ENCODE measurements around the gene RIPOR1.

RIPOR1 gene

GRCh38 chr16:67561501-67561823 lies 32.8 kb downstream of the RIPOR1 start:
- Histone ChIP-seq H3K4me1 (ENCODE audit: control insufficient read depth, insufficient read depth, low read length, poor library complexity, severe bottlenecking) (peaks cover 6% of the 10 kb centered on the region), H3K4me3 (ENCODE audit: extremely low read depth, insufficient read depth, low read length, poor library complexity, severe bottlenecking) (peak overlapping the region; percentile 92)
- whole genome bisulfite sequencing, 2 experiments (ENCODE audit: insufficient coverage in 2 of 2), result 3% methylated on average over 6 to 7 of the region's 8 CpGs

GRCh38 chr16:67561824-67562525 lies 33.3 kb downstream of the RIPOR1 start:
- Histone ChIP-seq H3K36me3 (ENCODE audit: control insufficient read depth, insufficient read depth, low read length) (peaks cover 2% of the 10 kb centered on the region), H3K9me3 (ENCODE audit: control insufficient read depth, low read length) (no peaks in the 10 kb centered on the region), H3K4me3 (ENCODE audit: extremely low read depth, insufficient read depth, low read length, poor library complexity, severe bottlenecking) (peak overlapping the region; percentile 92), H3K27ac (ENCODE audit: low read depth, low read length, severe bottlenecking) (peak overlapping the region; percentile 99), H3K4me1 (ENCODE audit: control insufficient read depth, insufficient read depth, low read length, poor library complexity, severe bottlenecking) (peaks cover 6% of the 10 kb centered on the region)
- WGBS, 2 experiments (ENCODE audit: insufficient coverage in 2 of 2), result 1% methylated on average over 29 to 35 of the region's 76 CpGs

More at GRCh38 chr16:67561501-67561823, 32.8 kb downstream of the RIPOR1 start:
- peaks cover 2% of the 10 kb centered on the region for H3K36me3 ChIP-seq (ENCODE audit: control insufficient read depth, insufficient read depth, low read length)
- H3K27ac ChIP-seq (ENCODE audit: low read depth, low read length, severe bottlenecking), result peak overlapping the region; percentile 99
- H3K9me3 ChIP-seq (ENCODE audit: control insufficient read depth, low read length), result no peaks in the 10 kb centered on the region

GRCh38 chr16:67562526-67562917 lies 33.9 kb downstream of the RIPOR1 start, which contains the start of gene CTCF:
TSS of gene CTCF (plus strand) at chr16:67562526. CDS start at chr16:67610833, 48,307 bp downstream.
- Histone ChIP-seq H3K4me3 (ENCODE audit: extremely low read depth, insufficient read depth, low read length, poor library complexity, severe bottlenecking) (peak within 1 kb of the TSS; percentile 92), H3K36me3 (ENCODE audit: control insufficient read depth, insufficient read depth, low read length) (peaks cover 2% of the 10 kb centered on the region), H3K27ac (ENCODE audit: low read depth, low read length, severe bottlenecking) (peak within 1 kb of the TSS; percentile 99), H3K9me3 (ENCODE audit: control insufficient read depth, low read length) (no peaks in the 10 kb centered on the region), H3K4me1 (ENCODE audit: control insufficient read depth, insufficient read depth, low read length, poor library complexity, severe bottlenecking) (peaks cover 6% of the 10 kb centered on the region)
- 0% methylated on average over 19 to 35 of the region's 62 CpGs for WGBS, 2 experiments (ENCODE audit: insufficient coverage in 2 of 2)

DNA sequence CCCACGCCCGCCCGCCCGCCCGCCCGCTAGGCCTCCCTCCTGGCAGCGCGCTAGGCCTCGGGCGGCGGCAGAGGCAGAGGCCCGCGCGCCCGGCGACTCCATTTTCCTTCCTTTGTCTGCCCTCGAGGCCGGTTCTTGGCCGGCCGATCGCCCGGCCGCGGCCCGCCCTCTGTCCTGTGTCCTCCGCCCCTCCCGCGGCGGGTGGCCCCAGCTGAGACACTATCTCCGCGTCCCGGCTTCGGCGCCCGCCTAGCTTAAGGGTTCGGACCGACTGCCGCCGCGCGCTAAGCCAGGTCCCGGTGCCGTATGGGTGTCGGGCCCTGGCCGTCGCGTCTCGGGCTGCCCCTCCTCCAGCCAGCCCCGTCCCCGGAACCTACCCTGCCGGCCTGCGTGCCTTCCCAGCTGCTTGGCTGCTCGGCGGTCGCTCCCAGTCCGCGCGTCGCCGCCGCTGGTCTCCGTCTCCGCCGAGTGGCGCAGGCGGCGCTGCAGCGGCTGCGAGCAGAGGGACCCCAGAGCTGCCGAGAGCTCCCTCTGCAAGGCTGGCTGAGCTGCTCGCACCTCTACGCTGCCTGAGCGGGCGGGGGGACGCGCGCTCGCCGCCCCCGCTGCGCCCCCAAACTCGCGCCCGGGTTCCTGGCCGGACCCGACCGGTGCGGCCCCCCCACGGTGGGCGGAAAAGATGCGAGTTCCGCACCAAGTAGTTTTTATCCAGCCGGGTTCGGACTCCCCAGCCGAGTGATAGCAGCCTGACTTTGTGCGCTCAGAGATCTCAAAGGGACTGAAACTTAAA lies 34.5 kb downstream of the RIPOR1 start:
- WGBS, 2 experiments (ENCODE audit: insufficient coverage in 2 of 2), result 0% methylated on average over 67 to 78 of the region's 96 CpGs
- Histone ChIP-seq H3K27ac (ENCODE audit: low read depth, low read length, severe bottlenecking) (peak overlapping the region; percentile 99), H3K4me3 (ENCODE audit: extremely low read depth, insufficient read depth, low read length, poor library complexity, severe bottlenecking) (peak overlapping the region; percentile 92), H3K4me1 (ENCODE audit: control insufficient read depth, insufficient read depth, low read length, poor library complexity, severe bottlenecking) (peaks cover 6% of the 10 kb centered on the region), H3K36me3 (ENCODE audit: control insufficient read depth, insufficient read depth, low read length) (peaks cover 2% of the 10 kb centered on the region), H3K9me3 (ENCODE audit: control insufficient read depth, low read length) (no peaks in the 10 kb centered on the region)

DNA sequence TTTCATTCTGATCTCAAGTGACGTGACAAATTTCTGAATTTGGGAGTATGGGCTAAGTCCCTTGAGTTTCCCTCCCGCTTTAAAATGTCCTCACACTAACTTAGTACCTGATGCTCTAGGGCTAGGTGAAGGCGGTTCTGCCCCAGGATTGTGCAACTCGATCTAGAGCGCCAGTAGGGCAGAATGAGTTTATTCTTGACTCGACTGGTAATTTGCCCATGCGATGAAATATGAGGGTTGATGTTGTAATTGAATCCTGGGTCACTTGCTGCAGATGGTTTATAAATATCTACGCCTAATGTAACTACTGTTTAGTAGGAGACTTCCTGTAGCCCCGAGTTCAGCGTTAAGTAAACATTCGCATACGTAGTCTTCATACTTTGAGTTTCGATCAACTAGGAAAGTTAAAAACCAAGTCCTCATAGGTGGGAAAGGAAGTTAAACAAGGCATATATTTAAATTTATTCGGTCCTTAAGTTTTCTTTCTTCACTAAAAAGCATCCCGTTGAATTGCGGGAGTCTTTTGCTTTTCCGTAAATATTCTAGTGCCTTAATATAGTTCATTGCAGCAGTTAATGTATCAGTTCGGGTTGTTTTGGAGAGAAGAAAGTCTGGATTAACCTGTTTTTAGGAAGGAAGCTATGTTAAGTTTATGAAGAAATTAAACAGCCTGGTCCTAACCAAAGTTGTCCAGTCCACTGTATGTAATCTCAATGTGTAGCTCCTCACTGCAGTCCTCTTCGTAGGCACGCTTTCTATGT lies 35.3 kb downstream of the RIPOR1 start:
- 16 to 17% methylated on average over 7 to 11 of the region's 20 CpGs for WGBS, 2 experiments (ENCODE audit: insufficient coverage in 2 of 2)
- Histone ChIP-seq H3K4me3 (ENCODE audit: extremely low read depth, insufficient read depth, low read length, poor library complexity, severe bottlenecking) (peak overlapping the region; percentile 92), H3K27ac (ENCODE audit: low read depth, low read length, severe bottlenecking) (peak overlapping the region; percentile 99), H3K4me1 (ENCODE audit: control insufficient read depth, insufficient read depth, low read length, poor library complexity, severe bottlenecking) (peaks cover 6% of the 10 kb centered on the region), H3K36me3 (ENCODE audit: control insufficient read depth, insufficient read depth, low read length) (peaks cover 3% of the 10 kb centered on the region), H3K9me3 (ENCODE audit: control insufficient read depth, low read length) (no peaks in the 10 kb centered on the region)

GRCh38 chr16:67565470-67566100 lies 37.0 kb downstream of the RIPOR1 start:
- Histone ChIP-seq H3K9me3 (ENCODE audit: control insufficient read depth, low read length) (no peaks in the 10 kb centered on the region), H3K4me3 (ENCODE audit: extremely low read depth, insufficient read depth, low read length, poor library complexity, severe bottlenecking) (no peak overlapping the region), H3K4me1 (ENCODE audit: control insufficient read depth, insufficient read depth, low read length, poor library complexity, severe bottlenecking) (peaks cover 6% of the 10 kb centered on the region), H3K36me3 (ENCODE audit: control insufficient read depth, insufficient read depth, low read length) (peaks cover 6% of the 10 kb centered on the region), H3K27ac (ENCODE audit: low read depth, low read length, severe bottlenecking) (no peak overlapping the region)
- 94 to 100% methylated on average over 4 to 7 of the region's 8 CpGs for WGBS, 2 experiments (ENCODE audit: insufficient coverage in 2 of 2)

- no CpG with 5 or more reads among the region's 2 CpGs for WGBS, 2 experiments (ENCODE audit: insufficient coverage in 2 of 2)
- Histone ChIP-seq H3K27ac (ENCODE audit: low read depth, low read length, severe bottlenecking) (no peak overlapping the region), H3K4me1 (ENCODE audit: control insufficient read depth, insufficient read depth, low read length, poor library complexity, severe bottlenecking) (no peaks in the 10 kb centered on the region), H3K9me3 (ENCODE audit: control insufficient read depth, low read length) (no peaks in the 10 kb centered on the region), H3K36me3 (ENCODE audit: control insufficient read depth, insufficient read depth, low read length) (peaks cover 58% of the 10 kb centered on the region), H3K4me3 (ENCODE audit: extremely low read depth, insufficient read depth, low read length, poor library complexity, severe bottlenecking) (no peak overlapping the region)
These were observed 42.8 kb downstream of the RIPOR1 start for GRCh38 chr16:67571464-67571863.

DNA sequence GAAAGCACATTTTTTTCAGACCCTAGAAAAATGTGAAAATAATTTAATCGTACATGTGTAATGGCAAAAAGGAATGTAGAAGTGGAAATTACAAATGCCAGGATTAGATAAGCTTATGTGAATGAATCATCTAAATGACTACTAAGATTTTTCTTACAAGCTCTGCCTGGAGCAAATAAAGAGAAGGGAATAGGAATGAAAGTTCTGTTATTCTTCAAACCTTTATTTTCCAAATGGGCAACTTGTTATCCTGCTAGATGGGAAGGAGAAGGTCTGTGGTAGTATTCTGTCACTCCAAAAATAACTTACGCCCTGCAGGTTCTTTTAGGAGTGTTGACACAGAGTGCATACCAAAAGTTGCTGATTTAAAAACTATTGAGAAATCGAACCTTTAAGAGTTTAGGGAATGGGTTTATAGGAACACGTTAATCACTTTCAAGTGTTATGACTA lies 43.4 kb downstream of the RIPOR1 start:
- Histone ChIP-seq H3K36me3 (ENCODE audit: control insufficient read depth, insufficient read depth, low read length) (peaks cover 60% of the 10 kb centered on the region), H3K4me3 (ENCODE audit: extremely low read depth, insufficient read depth, low read length, poor library complexity, severe bottlenecking) (no peak overlapping the region), H3K4me1 (ENCODE audit: control insufficient read depth, insufficient read depth, low read length, poor library complexity, severe bottlenecking) (no peaks in the 10 kb centered on the region), H3K9me3 (ENCODE audit: control insufficient read depth, low read length) (no peaks in the 10 kb centered on the region), H3K27ac (ENCODE audit: low read depth, low read length, severe bottlenecking) (no peak overlapping the region)
- WGBS, 2 experiments (ENCODE audit: insufficient coverage in 2 of 2), result 95 to 100% methylated on average over 3 of the region's 4 CpGs

GRCh38 chr16:67579686-67580085 lies 51.1 kb downstream of the RIPOR1 start:
- Histone ChIP-seq H3K4me1 (ENCODE audit: control insufficient read depth, insufficient read depth, low read length, poor library complexity, severe bottlenecking) (no peaks in the 10 kb centered on the region), H3K4me3 (ENCODE audit: extremely low read depth, insufficient read depth, low read length, poor library complexity, severe bottlenecking) (no peak overlapping the region), H3K27ac (ENCODE audit: low read depth, low read length, severe bottlenecking) (no peak overlapping the region), H3K9me3 (ENCODE audit: control insufficient read depth, low read length) (no peaks in the 10 kb centered on the region), H3K36me3 (ENCODE audit: control insufficient read depth, insufficient read depth, low read length) (peaks cover 60% of the 10 kb centered on the region)
- WGBS, 2 experiments (ENCODE audit: insufficient coverage in 2 of 2), result 94 to 95% methylated on average over 3 of the region's 4 CpGs

- Histone ChIP-seq H3K4me1 (ENCODE audit: control insufficient read depth, insufficient read depth, low read length, poor library complexity, severe bottlenecking) (no peaks in the 10 kb centered on the region), H3K9me3 (ENCODE audit: control insufficient read depth, low read length) (no peaks in the 10 kb centered on the region), H3K4me3 (ENCODE audit: extremely low read depth, insufficient read depth, low read length, poor library complexity, severe bottlenecking) (no peak overlapping the region), H3K36me3 (ENCODE audit: control insufficient read depth, insufficient read depth, low read length) (peaks cover 55% of the 10 kb centered on the region), H3K27ac (ENCODE audit: low read depth, low read length, severe bottlenecking) (no peak overlapping the region)
- WGBS, 2 experiments (ENCODE audit: insufficient coverage in 2 of 2), result 92 to 100% methylated on average over 2 of the region's 4 CpGs
These were observed 51.6 kb downstream of the RIPOR1 start for GRCh38 chr16:67580202-67580601.
